Measurements from ENCODE around the gene VPS4B.

DNA sequence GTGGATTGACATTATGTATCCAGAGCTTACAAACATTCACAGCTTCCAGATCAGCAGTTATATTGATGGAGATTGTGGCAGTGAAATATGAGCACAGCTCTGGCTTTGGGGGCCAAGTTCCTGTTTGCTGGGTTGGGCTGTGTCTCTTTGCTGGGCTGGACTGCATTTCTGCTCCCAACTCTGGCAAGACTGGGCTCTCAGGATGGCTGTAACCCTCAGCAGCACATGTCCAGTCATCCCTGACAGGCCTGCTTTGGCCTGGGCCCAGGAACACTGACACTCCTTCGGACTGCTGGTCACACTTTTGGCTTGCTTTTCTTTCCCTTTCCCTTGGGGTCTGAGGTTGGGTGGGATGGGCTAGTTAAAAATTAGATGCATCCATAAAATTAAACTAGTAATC is 17.9 kb upstream of the VPS4B start:
- TF ChIP-seq, protein P1, sequence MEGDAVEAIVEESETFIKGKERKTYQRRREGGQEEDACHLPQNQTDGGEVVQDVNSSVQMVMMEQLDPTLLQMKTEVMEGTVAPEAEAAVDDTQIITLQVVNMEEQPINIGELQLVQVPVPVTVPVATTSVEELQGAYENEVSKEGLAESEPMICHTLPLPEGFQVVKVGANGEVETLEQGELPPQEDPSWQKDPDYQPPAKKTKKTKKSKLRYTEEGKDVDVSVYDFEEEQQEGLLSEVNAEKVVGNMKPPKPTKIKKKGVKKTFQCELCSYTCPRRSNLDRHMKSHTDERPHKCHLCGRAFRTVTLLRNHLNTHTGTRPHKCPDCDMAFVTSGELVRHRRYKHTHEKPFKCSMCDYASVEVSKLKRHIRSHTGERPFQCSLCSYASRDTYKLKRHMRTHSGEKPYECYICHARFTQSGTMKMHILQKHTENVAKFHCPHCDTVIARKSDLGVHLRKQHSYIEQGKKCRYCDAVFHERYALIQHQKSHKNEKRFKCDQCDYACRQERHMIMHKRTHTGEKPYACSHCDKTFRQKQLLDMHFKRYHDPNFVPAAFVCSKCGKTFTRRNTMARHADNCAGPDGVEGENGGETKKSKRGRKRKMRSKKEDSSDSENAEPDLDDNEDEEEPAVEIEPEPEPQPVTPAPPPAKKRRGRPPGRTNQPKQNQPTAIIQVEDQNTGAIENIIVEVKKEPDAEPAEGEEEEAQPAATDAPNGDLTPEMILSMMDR (conservative IDR thresholded peaks at IDR 0.05), result no peak
- TF ChIP-seq ZFX (IDR thresholded peaks at IDR 0.05), result no peak
